ENCODE results near the gene C3orf18.

The C3orf18 gene

GRCh38 chr3:50610992-50611463 is 43.5 kb upstream of the C3orf18 start:
- POLR2A ChIA-PET: interaction anchor here (0.6 to 1.7 kb wide), 5 partner anchors 41 to 928 kb away, joined by 3 to 25 read pairs (median 4); partner anchors contain the start of genes HEMK1 and RAD54L2
- Histone ChIP-seq H3K9me3 (ENCODE audit: control insufficient read depth, insufficient read depth, low read depth, low read length) (no peaks in the 10 kb centered on the region), H3K4me1 (ENCODE audit: control insufficient read depth, insufficient read depth, low read length) (0 out of 2 replicates have a peak, but pooled peaks cover 2% of the 10 kb centered on the region), H3K27ac (ENCODE audit: extremely low read depth, low read depth, low read length) (peak overlapping the region; percentile 67; the same call in 1 of the 2 replicates), H3K4me3 (ENCODE audit: low read depth, low read length) (peak overlapping the region; percentile 46), H3K36me3 (ENCODE audit: control insufficient read depth in 2 of 2, insufficient read depth in 1 of 2, low read length in 2 of 2) (peaks cover 0 to 3% of the 10 kb centered on the region in 2 experiments; a peak in 1 of 3 replicates)
- TF ChIP-seq, protein P1, sequence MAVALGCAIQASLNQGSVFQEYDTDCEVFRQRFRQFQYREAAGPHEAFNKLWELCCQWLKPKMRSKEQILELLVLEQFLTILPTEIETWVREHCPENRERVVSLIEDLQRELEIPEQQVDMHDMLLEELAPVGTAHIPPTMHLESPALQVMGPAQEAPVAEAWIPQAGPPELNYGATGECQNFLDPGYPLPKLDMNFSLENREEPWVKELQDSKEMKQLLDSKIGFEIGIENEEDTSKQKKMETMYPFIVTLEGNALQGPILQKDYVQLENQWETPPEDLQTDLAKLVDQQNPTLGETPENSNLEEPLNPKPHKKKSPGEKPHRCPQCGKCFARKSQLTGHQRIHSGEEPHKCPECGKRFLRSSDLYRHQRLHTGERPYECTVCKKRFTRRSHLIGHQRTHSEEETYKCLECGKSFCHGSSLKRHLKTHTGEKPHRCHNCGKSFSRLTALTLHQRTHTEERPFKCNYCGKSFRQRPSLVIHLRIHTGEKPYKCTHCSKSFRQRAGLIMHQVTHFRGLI (tag by site-specific recombination; IDR thresholded peaks at IDR 0.05): no peak
- TF ChIP-seq ZIC2 (tag by site-specific recombination; IDR thresholded peaks at IDR 0.05) (no peak), GFI1B (tag by site-specific recombination; IDR thresholded peaks at IDR 0.05) (no peak), ZBTB6 (tag by site-specific recombination; IDR thresholded peaks at IDR 0.05) (no peak), ZNF274 (IDR thresholded peaks at IDR 0.05; ENCODE audit: low read length) (no peak), ZNF274 (tag by site-specific recombination; IDR thresholded peaks at IDR 0.05; ENCODE audit: borderline replicate concordance) (no peak)
- CTCF ChIA-PET: interaction anchor here (0.5 to 6.2 kb wide), 5 partner anchors 25 to 92 kb away, joined by 3 to 139 read pairs (median 3); partner anchors contain the start of gene HEMK1

- Histone ChIP-seq H3K9me3 (ENCODE audit: control insufficient read depth, insufficient read depth, low read depth, low read length) (no peaks in the 10 kb centered on the region), H3K4me3 (ENCODE audit: low read depth, low read length) (no peak overlapping the region), H3K36me3 (ENCODE audit: control insufficient read depth in 2 of 2, insufficient read depth in 1 of 2, low read length in 2 of 2) (peaks cover 0 to 3% of the 10 kb centered on the region in 2 experiments; a peak in 1 of 3 replicates), H3K27ac (ENCODE audit: extremely low read depth, low read depth, low read length) (no peak overlapping the region), H3K4me1 (ENCODE audit: control insufficient read depth, insufficient read depth, low read length) (0 out of 2 replicates have a peak, but pooled peaks cover 2% of the 10 kb centered on the region)
- ChIA-PET POLR2A (no interaction called here), CTCF (interaction anchor here (0.6 to 2.0 kb wide), 5 partner anchors 16 to 779 kb away, joined by 3 to 16 read pairs (median 3); no protein-coding TSS in a partner anchor)
- TF ChIP-seq ZBTB44 (tag by site-specific recombination; IDR thresholded peaks at IDR 0.05) (no peak), ZNF560 (tag by site-specific recombination; IDR thresholded peaks at IDR 0.05; ENCODE audit: borderline replicate concordance) (no peak), ZNF518A (tag by site-specific recombination; conservative IDR thresholded peaks at IDR 0.05; ENCODE audit: low read depth) (no peak), ZNF600 (tag by site-specific recombination; IDR thresholded peaks at IDR 0.05) (peak; percentile 76), ZNF302 (tag by site-specific recombination; IDR thresholded peaks at IDR 0.05; ENCODE audit: low read depth) (no peak), ZNF202 (tag by site-specific recombination; IDR thresholded peaks at IDR 0.05; ENCODE audit: borderline replicate concordance) (no peak), PATZ1 (tag by site-specific recombination; IDR thresholded peaks at IDR 0.05) (no peak), ZSCAN23 (tag by site-specific recombination; IDR thresholded peaks at IDR 0.05) (no peak)
- TF ChIP-seq, protein P2, sequence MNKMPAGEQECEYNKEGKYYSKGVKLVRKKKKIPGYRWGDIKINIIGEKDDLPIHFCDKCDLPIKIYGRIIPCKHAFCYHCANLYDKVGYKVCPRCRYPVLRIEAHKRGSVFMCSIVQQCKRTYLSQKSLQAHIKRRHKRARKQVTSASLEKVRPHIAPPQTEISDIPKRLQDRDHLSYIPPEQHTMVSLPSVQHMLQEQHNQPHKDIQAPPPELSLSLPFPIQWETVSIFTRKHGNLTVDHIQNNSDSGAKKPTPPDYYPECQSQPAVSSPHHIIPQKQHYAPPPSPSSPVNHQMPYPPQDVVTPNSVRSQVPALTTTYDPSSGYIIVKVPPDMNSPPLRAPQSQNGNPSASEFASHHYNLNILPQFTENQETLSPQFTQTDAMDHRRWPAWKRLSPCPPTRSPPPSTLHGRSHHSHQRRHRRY (tag by site-specific recombination; IDR thresholded peaks at IDR 0.05): no peak
- TF ChIP-seq, protein P3, sequence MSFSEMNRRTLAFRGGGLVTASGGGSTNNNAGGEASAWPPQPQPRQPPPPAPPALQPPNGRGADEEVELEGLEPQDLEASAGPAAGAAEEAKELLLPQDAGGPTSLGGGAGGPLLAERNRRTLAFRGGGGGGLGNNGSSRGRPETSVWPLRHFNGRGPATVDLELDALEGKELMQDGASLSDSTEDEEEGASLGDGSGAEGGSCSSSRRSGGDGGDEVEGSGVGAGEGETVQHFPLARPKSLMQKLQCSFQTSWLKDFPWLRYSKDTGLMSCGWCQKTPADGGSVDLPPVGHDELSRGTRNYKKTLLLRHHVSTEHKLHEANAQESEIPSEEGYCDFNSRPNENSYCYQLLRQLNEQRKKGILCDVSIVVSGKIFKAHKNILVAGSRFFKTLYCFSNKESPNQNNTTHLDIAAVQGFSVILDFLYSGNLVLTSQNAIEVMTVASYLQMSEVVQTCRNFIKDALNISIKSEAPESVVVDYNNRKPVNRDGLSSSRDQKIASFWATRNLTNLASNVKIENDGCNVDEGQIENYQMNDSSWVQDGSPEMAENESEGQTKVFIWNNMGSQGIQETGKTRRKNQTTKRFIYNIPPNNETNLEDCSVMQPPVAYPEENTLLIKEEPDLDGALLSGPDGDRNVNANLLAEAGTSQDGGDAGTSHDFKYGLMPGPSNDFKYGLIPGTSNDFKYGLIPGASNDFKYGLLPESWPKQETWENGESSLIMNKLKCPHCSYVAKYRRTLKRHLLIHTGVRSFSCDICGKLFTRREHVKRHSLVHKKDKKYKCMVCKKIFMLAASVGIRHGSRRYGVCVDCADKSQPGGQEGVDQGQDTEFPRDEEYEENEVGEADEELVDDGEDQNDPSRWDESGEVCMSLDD (tag by site-specific recombination; IDR thresholded peaks at IDR 0.05): no peak
Observed at GRCh38 chr3:50610181-50610971, 42.8 kb upstream of the C3orf18 start.

Measured in HEK293 (cell line).